Measurements from ENCODE around the gene GAREM2. TPM values are rescaled to one million over a fixed set of nuclear protein-coding genes. Genes with fewer than 3 reads are reported as not detected.

GAREM2 gene
- total and polyA plus RNA-seq, 12 donors, result 0.55 to 2.3 (median 1.1) TPM

GRCh38 chr2:26174691-26175465 is 2.0 kb downstream of the GAREM2 start:
- H3K4me1 ChIP-seq, result peaks cover 6 to 29% (median 22%) of the 10 kb centered on the region in 9 donors
- no peaks in the 10 kb centered on the region for H3K9me3 ChIP-seq
- no peak overlapping the region for H3K27ac ChIP-seq
- H3K27me3 ChIP-seq, result peaks cover 12 to 57% (median 39%) of the 10 kb centered on the region in 7 donors
- TF ChIP-seq CTCF (IDR thresholded peaks at IDR 0.05), result no peak
- ATAC-seq (no peak), DNase-seq (no peak)
- H3K4me3 ChIP-seq, result no peak overlapping the region
- intact Hi-C loops (cut with DNase I), result no loop called here
- 77 to 84% methylated on average over 10 of the region's 10 CpGs for WGBS, 2 donors
- H3K36me3 ChIP-seq, result no peaks in the 10 kb centered on the region

GRCh38 chr2:26175466-26176278 is 2.8 kb downstream of the GAREM2 start:
- TF ChIP-seq CTCF (IDR thresholded peaks at IDR 0.05), result no peak
- H3K27ac ChIP-seq, result no peak overlapping the region
- peaks cover 12 to 58% (median 39%) of the 10 kb centered on the region in 7 donors for H3K27me3 ChIP-seq
- H3K4me3 ChIP-seq, result no peak overlapping the region
- DNase-seq (no peak), ATAC-seq (peak in 1 of 8 donors; percentile 3)
- peaks cover 6 to 31% (median 22%) of the 10 kb centered on the region in 9 donors for H3K4me1 ChIP-seq
- H3K36me3 ChIP-seq, result no peaks in the 10 kb centered on the region
- intact Hi-C loops (cut with DNase I), result no loop called here
- H3K9me3 ChIP-seq, result no peaks in the 10 kb centered on the region
- 66 to 72% methylated on average over 15 of the region's 15 CpGs for WGBS, 2 donors

- ATAC-seq, result no peak
- no peak for DNase-seq
- no peak overlapping the region for H3K27ac ChIP-seq
- intact Hi-C loops (cut with DNase I), result no loop called here
- H3K9me3 ChIP-seq, result no peaks in the 10 kb centered on the region
- peaks cover 12 to 56% (median 39%) of the 10 kb centered on the region in 7 donors for H3K27me3 ChIP-seq
- TF ChIP-seq CTCF (IDR thresholded peaks at IDR 0.05), result no peak
- peaks cover 6 to 31% (median 22%) of the 10 kb centered on the region in 9 donors for H3K4me1 ChIP-seq
- no peaks in the 10 kb centered on the region for H3K36me3 ChIP-seq
- 72 to 80% methylated on average over 11 of the region's 11 CpGs for WGBS, 2 donors
- H3K4me3 ChIP-seq, result no peak overlapping the region
Observed at GRCh38 chr2:26176279-26176615, 3.4 kb downstream of the GAREM2 start.

GRCh38 chr2:26177122-26177521 is 4.2 kb downstream of the GAREM2 start:
- Histone ChIP-seq H3K4me3 (no peak overlapping the region), H3K9me3 (no peaks in the 10 kb centered on the region), H3K27ac (no peak overlapping the region), H3K36me3 (no peaks in the 10 kb centered on the region), H3K4me1 (peaks cover 6 to 31% (median 22%) of the 10 kb centered on the region in 9 donors), H3K27me3 (peaks cover 12 to 47% (median 32%) of the 10 kb centered on the region in 7 donors)
- WGBS, 2 donors, result 93 to 96% methylated on average over 7 of the region's 7 CpGs
- ATAC-seq (no peak), DNase-seq (no peak)
- intact Hi-C loops (cut with DNase I), result no loop called here
- TF ChIP-seq CTCF (IDR thresholded peaks at IDR 0.05), result no peak

Data from heart right ventricle (tissue), 16 donors.